MCF 10A (cell line): Measurements from ENCODE around the gene ADTRP. TPM values are rescaled to one million over a fixed set of nuclear protein-coding genes. Genes with fewer than 3 reads are reported as not detected.

Experiments
- BruUV-seq: library from RNA; stranded (reverse); fragments of 400-500 nt; replicated peaks from 2 replicates; lab custom pipeline; 2021; lab: Mats Ljungman, UMichigan
- CTCF ChIA-PET: fragments of 300-600 bp; sonication (Branson Sonifier 250); formaldehyde crosslinking; extraction: SDS; loops from one replicate; lab custom pipeline; 2021; ENCODE audit warnings: antibody characterized with exemption, inconsistent platforms; lab: Yijun Ruan, JAX
- POLR2A ChIA-PET: fragments of 300-600, 350-650 bp; sonication (Branson Sonifier 250); formaldehyde crosslinking; extraction: SDS; loops from one replicate; lab custom pipeline; 2020; ENCODE audit warnings: antibody characterized with exemption, inconsistent platforms; lab: Yijun Ruan, JAX
- DNase-seq: peaks from one replicate; pipeline ENCODE4 v3.0.0-alpha.2; 2018; ENCODE audit not compliant: unreplicated experiment
- H3K27ac Mint-ChIP-seq: one replicate; pipeline ENCODE4 v1.8.0; 2022; ENCODE audit warnings: mild to moderate bottlenecking, low read depth, mixed read lengths; ENCODE audit not compliant: unreplicated experiment
- H3K27me3 Mint-ChIP-seq: one replicate; pipeline ENCODE4 v1.8.0; 2022; ENCODE audit warnings: mixed read lengths; ENCODE audit not compliant: insufficient read depth, unreplicated experiment
- H3K36me3 Mint-ChIP-seq: one replicate; pipeline ENCODE4 v1.8.0; 2022; ENCODE audit warnings: mild to moderate bottlenecking, moderate library complexity, mixed read lengths; ENCODE audit not compliant: insufficient read depth, unreplicated experiment
- H3K4me1 Mint-ChIP-seq: one replicate; pipeline ENCODE4 v1.8.0; 2022; ENCODE audit warnings: mixed read lengths; ENCODE audit not compliant: insufficient read depth, unreplicated experiment
- H3K4me3 Mint-ChIP-seq: one replicate; pipeline ENCODE4 v1.8.0; 2022; ENCODE audit warnings: mild to moderate bottlenecking, moderate library complexity, mixed read lengths; ENCODE audit not compliant: unreplicated experiment
- H3K9me3 Mint-ChIP-seq: one replicate; pipeline ENCODE4 v1.8.0; 2022; ENCODE audit warnings: mixed read lengths; ENCODE audit not compliant: unreplicated experiment
- CTCF ChIP-seq: fragments of 200-600 bp; IDR thresholded peaks from one replicate; pipeline ENCODE4 v1.8.0; 2022; ENCODE audit warnings: antibody characterized with exemption, mild to moderate bottlenecking; ENCODE audit not compliant: unreplicated experiment
- intact Hi-C: fragments of 100-400 bp; cut with micrococcal nuclease; formaldehyde crosslinking; loops from 2 replicates; pipeline ENCODE4 v1.14.1; 2022
- total RNA-seq: library from RNA; stranded (reverse); gene quantifications from 2 replicates; pipeline ENCODE4 v1.2.3, GENCODE V29; 2022

ADTRP gene
- total RNA-seq, 1 experiment from 2014 or later, result 14.8 TPM

- Mint-ChIP-seq H3K27ac (no peak overlapping the region), H3K4me1 (peaks cover 19% of the 10 kb centered on the region), H3K36me3 (peaks cover 16% of the 10 kb centered on the region), H3K4me3 (no peak overlapping the region), H3K27me3 (no peaks in the 10 kb centered on the region), H3K9me3 (peaks cover 10% of the 10 kb centered on the region)
- intact Hi-C loops, result no loop called here
- TF ChIP-seq CTCF, result no peak
- POLR2A ChIA-PET, result interaction anchor here (2.0 kb wide), 1 partner anchor 10 kb away, joined by 13 read pairs; no protein-coding TSS in a partner anchor
- no TSS peak for BruUV-seq
- CTCF ChIA-PET, result interaction anchor here (0.7 kb wide), 1 partner anchor 57 kb away, joined by 3 read pairs; no protein-coding TSS in a partner anchor
- DNase-seq, result no peak
These were observed 18.6 kb downstream of the ADTRP start for GRCh38 chr6:11760015-11760473.

- TF ChIP-seq CTCF, result no peak
- Mint-ChIP-seq H3K27me3 (no peaks in the 10 kb centered on the region), H3K27ac (no peak overlapping the region), H3K4me3 (no peak overlapping the region), H3K4me1 (peaks cover 16% of the 10 kb centered on the region), H3K9me3 (peaks cover 10% of the 10 kb centered on the region), H3K36me3 (peaks cover 16% of the 10 kb centered on the region)
- BruUV-seq, result no TSS peak
- CTCF ChIA-PET, result no interaction called here
- DNase-seq, result peak; percentile 22
- POLR2A ChIA-PET, result no interaction called here
- intact Hi-C loops, result no loop called here
These were observed 19.7 kb downstream of the ADTRP start for GRCh38 chr6:11758878-11759277.

- Mint-ChIP-seq H3K27me3 (no peaks in the 10 kb centered on the region), H3K4me3 (no peak overlapping the region), H3K27ac (no peak overlapping the region), H3K36me3 (peaks cover 9% of the 10 kb centered on the region), H3K9me3 (peaks cover 10% of the 10 kb centered on the region), H3K4me1 (peaks cover 6% of the 10 kb centered on the region)
- intact Hi-C loops, result no loop called here
- no TSS peak for BruUV-seq
- TF ChIP-seq CTCF, result no peak
- ChIA-PET CTCF (no interaction called here), POLR2A (interaction anchor here (2.3 kb wide), 1 partner anchor 13 kb away, joined by 9 read pairs; no protein-coding TSS in a partner anchor)
- DNase-seq, result no peak
These were observed 21.9 kb downstream of the ADTRP start for GRCh38 chr6:11756726-11757125.

GRCh38 chr6:11756292-11756691, 22.3 kb downstream of the ADTRP start:
- Mint-ChIP-seq H3K4me1 (peaks cover 6% of the 10 kb centered on the region), H3K4me3 (no peak overlapping the region), H3K9me3 (peaks cover 10% of the 10 kb centered on the region), H3K27me3 (no peaks in the 10 kb centered on the region), H3K36me3 (peaks cover 6% of the 10 kb centered on the region), H3K27ac (no peak overlapping the region)
- no TSS peak for BruUV-seq
- intact Hi-C loops, result no loop called here
- no peak for TF ChIP-seq CTCF
- CTCF ChIA-PET, result no interaction called here
- POLR2A ChIA-PET, result interaction anchor here (2.3 kb wide), 1 partner anchor 14 kb away, joined by 9 read pairs; no protein-coding TSS in a partner anchor
- no peak for DNase-seq
